Thymus (tissue), 11 donors: ENCODE results near the gene CPHXL. TPM values are rescaled to one million over a fixed set of nuclear protein-coding genes. Genes with fewer than 3 reads are reported as not detected.

ENCODE experiments used
- DNase-seq, 9 donors: peaks; one replicate each; pipeline ENCODE4 v3.0.0-alpha.2; 2013; ENCODE audit warnings: low spot score in 9 of 9, low read depth in 6 of 9, missing footprints in 1 of 9
- H3K27ac ChIP-seq, 2 donors: one replicate each; pipeline ENCODE4 v1.5.1; 2013; ENCODE audit warnings: control low read depth in 1 of 2, low read depth in 1 of 2, low read length in 1 of 2, mild to moderate bottlenecking in 1 of 2, moderate library complexity in 1 of 2
- H3K27me3 ChIP-seq, 2 donors: one replicate each; pipeline ENCODE4 v1.5.1; 2013; ENCODE audit warnings: low read length in 1 of 2; ENCODE audit not compliant: control insufficient read depth in 2 of 2, insufficient read depth in 1 of 2
- H3K36me3 ChIP-seq, 2 donors: one replicate each; pipeline ENCODE4 v1.5.1; 2013; ENCODE audit warnings: low read length in 1 of 2, mild to moderate bottlenecking in 1 of 2, moderate library complexity in 1 of 2; ENCODE audit not compliant: control insufficient read depth in 2 of 2, insufficient read depth in 2 of 2
- H3K4me1 ChIP-seq, 2 donors: one replicate each; pipeline ENCODE4 v1.5.1; 2013; ENCODE audit warnings: low read length in 2 of 2; ENCODE audit not compliant: control insufficient read depth in 2 of 2, insufficient read depth in 2 of 2
- H3K4me3 ChIP-seq, 2 donors: one replicate each; pipeline ENCODE4 v1.5.1; 2013; ENCODE audit warnings: low read length in 2 of 2, control low read depth in 1 of 2, mild to moderate bottlenecking in 1 of 2
- H3K9me3 ChIP-seq, 2 donors: one replicate each; pipeline ENCODE4 v1.5.1; 2013; ENCODE audit warnings: low read length in 1 of 2, mild to moderate bottlenecking in 1 of 2; ENCODE audit not compliant: control insufficient read depth in 2 of 2, insufficient read depth in 1 of 2
- WGBS: extraction: QIAGEN DNeasy Blood & Tissue Kit; methylation state at CpG from one replicate; pipeline ENCODE4 v1.1.7; 2013; 5-methylcytosine and 5-hydroxymethylcytosine counted together
- polyA plus RNA-seq: library from polyadenylated mRNA; stranded (reverse); fragments of 200-250 nt; gene quantifications from one replicate; pipeline ENCODE4 v1.2.3, GENCODE V29; 2013
- total RNA-seq: library from RNA; stranded (reverse); fragments of 120-200 nt; gene quantifications from one replicate; pipeline ENCODE4 v1.2.4, GENCODE V29; 2013
- donor health status: healthy.

CPHXL gene
- total and polyA plus RNA-seq, 2 donors: 0.02 TPM; not detected in 1

- no peak overlapping the region for H3K27ac ChIP-seq
- no peak for DNase-seq
- no peak overlapping the region for H3K4me3 ChIP-seq
Measured at GRCh38 chr16:75718452-75718851, 7.8 kb downstream of the CPHXL start.

GRCh38 chr16:75714661-75715060 lies 11.6 kb downstream of the CPHXL start:
- Histone ChIP-seq H3K4me3 (no peak overlapping the region), H3K27me3 (no peaks in the 10 kb centered on the region), H3K9me3 (peaks cover 0 to 8% of the 10 kb centered on the region in 2 donors), H3K27ac (no peak overlapping the region), H3K36me3 (no peaks in the 10 kb centered on the region), H3K4me1 (no peaks in the 10 kb centered on the region)
- DNase-seq: no peak

More at GRCh38 chr16:75718452-75718851, 7.8 kb downstream of the CPHXL start:
- Histone ChIP-seq H3K36me3 (no peaks in the 10 kb centered on the region), H3K27me3 (no peaks in the 10 kb centered on the region), H3K9me3 (peaks cover 0 to 6% of the 10 kb centered on the region in 2 donors), H3K4me1 (no peaks in the 10 kb centered on the region)
- WGBS: 92% methylated on average over 4 of the region's 4 CpGs

- Histone ChIP-seq H3K27me3 (no peaks in the 10 kb centered on the region), H3K4me3 (no peak overlapping the region), H3K4me1 (no peaks in the 10 kb centered on the region), H3K36me3 (no peaks in the 10 kb centered on the region), H3K9me3 (peaks cover 2 to 5% of the 10 kb centered on the region in 2 donors), H3K27ac (no peak overlapping the region)
- WGBS: 95% methylated on average over 2 of the region's 2 CpGs
- no peak for DNase-seq
Measured at GRCh38 chr16:75710344-75710743, 15.9 kb downstream of the CPHXL start.

- Histone ChIP-seq H3K36me3 (no peaks in the 10 kb centered on the region), H3K4me1 (no peaks in the 10 kb centered on the region), H3K27ac (no peak overlapping the region), H3K4me3 (no peak overlapping the region), H3K9me3 (no peaks in the 10 kb centered on the region), H3K27me3 (no peaks in the 10 kb centered on the region)
- 97% methylated on average over 4 of the region's 4 CpGs for WGBS
- DNase-seq: no peak
Measured at GRCh38 chr16:75703306-75703705, 23.0 kb downstream of the CPHXL start.

GRCh38 chr16:75702242-75702641 lies 24.0 kb downstream of the CPHXL start:
- 93% methylated on average over 2 of the region's 2 CpGs for WGBS
- Histone ChIP-seq H3K9me3 (no peaks in the 10 kb centered on the region), H3K36me3 (no peaks in the 10 kb centered on the region), H3K27me3 (no peaks in the 10 kb centered on the region), H3K4me1 (no peaks in the 10 kb centered on the region), H3K4me3 (no peak overlapping the region), H3K27ac (no peak overlapping the region)
- DNase-seq: no peak

GRCh38 chr16:75701361-75701760 lies 24.9 kb downstream of the CPHXL start, which contains the start of gene DUXB:
TSS of gene DUXB (minus strand) at chr16:75701461. CDS start at chr16:75701418, 43 bp downstream.
- no peak within 1 kb of the TSS for H3K4me3 ChIP-seq
- no peak for DNase-seq
- no peak within 1 kb of the TSS for H3K27ac ChIP-seq
- H3K27me3 ChIP-seq: no peaks in the 10 kb centered on the region
- H3K4me1 ChIP-seq: no peaks in the 10 kb centered on the region
- no peaks in the 10 kb centered on the region for H3K9me3 ChIP-seq
- WGBS: 97% methylated on average over 5 of the region's 5 CpGs
- no peaks in the 10 kb centered on the region for H3K36me3 ChIP-seq

- H3K4me3 ChIP-seq: no peak overlapping the region
- no peak for DNase-seq
- H3K27ac ChIP-seq: no peak overlapping the region
- no peaks in the 10 kb centered on the region for H3K36me3 ChIP-seq
- H3K4me1 ChIP-seq: no peaks in the 10 kb centered on the region
- WGBS: 95% methylated on average over 5 of the region's 5 CpGs
- no peaks in the 10 kb centered on the region for H3K27me3 ChIP-seq
- no peaks in the 10 kb centered on the region for H3K9me3 ChIP-seq
Measured at GRCh38 chr16:75697571-75697970, 28.7 kb downstream of the CPHXL start.

GRCh38 chr16:75695708-75696107 lies 30.6 kb downstream of the CPHXL start:
- Histone ChIP-seq H3K36me3 (no peaks in the 10 kb centered on the region), H3K27ac (no peak overlapping the region), H3K4me3 (no peak overlapping the region), H3K9me3 (no peaks in the 10 kb centered on the region), H3K27me3 (no peaks in the 10 kb centered on the region), H3K4me1 (no peaks in the 10 kb centered on the region)
- 92% methylated on average over 6 of the region's 6 CpGs for WGBS
- no peak for DNase-seq

GRCh38 chr16:75687361-75687760 lies 38.9 kb downstream of the CPHXL start:
- no peak overlapping the region for H3K27ac ChIP-seq
- no peaks in the 10 kb centered on the region for H3K9me3 ChIP-seq
- H3K27me3 ChIP-seq: no peaks in the 10 kb centered on the region
- DNase-seq: no peak
- no peaks in the 10 kb centered on the region for H3K36me3 ChIP-seq
- no peak overlapping the region for H3K4me3 ChIP-seq
- H3K4me1 ChIP-seq: no peaks in the 10 kb centered on the region

GRCh38 chr16:75682308-75682707 lies 44.0 kb downstream of the CPHXL start:
- Histone ChIP-seq H3K4me3 (no peak overlapping the region), H3K27ac (no peak overlapping the region), H3K27me3 (no peaks in the 10 kb centered on the region), H3K9me3 (no peaks in the 10 kb centered on the region), H3K4me1 (no peaks in the 10 kb centered on the region), H3K36me3 (no peaks in the 10 kb centered on the region)
- WGBS: 94% methylated on average over 14 of the region's 14 CpGs
- DNase-seq: no peak
